H9 (cell line): Measurements from ENCODE around the gene KLF1. TPM values are rescaled to one million over a fixed set of nuclear protein-coding genes. Genes with fewer than 3 reads are reported as not detected.
A peak's percentile ranks its signal among the peaks of the same experiment; 100 is the strongest.

Experiments
- DNase-seq: peaks from one replicate; pipeline ENCODE4 v3.0.0-alpha.2; 2017
- H2AFZ ChIP-seq: one replicate; pipeline ENCODE4 v1.6.1; 2013; ENCODE audit warnings: mild to moderate bottlenecking, low read length, control low read depth, moderate library complexity
- H2AK5ac ChIP-seq: 2 replicates; pipeline ENCODE4 v1.6.1; 2013; ENCODE audit warnings: low read length, control low read depth, mixed read lengths; ENCODE audit not compliant: insufficient read length
- H2BK120ac ChIP-seq: one replicate; pipeline ENCODE4 v1.6.1; 2013; ENCODE audit warnings: low read depth, mild to moderate bottlenecking, low read length, control low read depth, inconsistent platforms; ENCODE audit not compliant: poor library complexity, severe bottlenecking
- H2BK12ac ChIP-seq: 2 replicates; pipeline ENCODE4 v1.6.1; 2013; ENCODE audit warnings: low read length, control low read depth, mixed read lengths, low read depth; ENCODE audit not compliant: insufficient read length
- H2BK15ac ChIP-seq: 2 replicates; pipeline ENCODE4 v1.6.1; 2013; ENCODE audit warnings: low read depth, low read length, control low read depth
- H2BK20ac ChIP-seq: one replicate; pipeline ENCODE4 v1.6.1; 2013; ENCODE audit warnings: low read depth, mild to moderate bottlenecking, low read length, control low read depth, inconsistent platforms; ENCODE audit not compliant: poor library complexity, severe bottlenecking
- H2BK5ac ChIP-seq: 2 replicates; pipeline ENCODE4 v1.6.1; 2013; ENCODE audit warnings: low read length, control low read depth, mixed read lengths; ENCODE audit not compliant: insufficient read length
- H3K14ac ChIP-seq: 2 replicates; pipeline ENCODE4 v1.6.1; 2013; ENCODE audit warnings: low read length, control low read depth; ENCODE audit not compliant: insufficient read depth
- H3K18ac ChIP-seq: 2 replicates; pipeline ENCODE4 v1.6.1; 2013; ENCODE audit warnings: low read depth, mild to moderate bottlenecking, mixed read lengths, low read length, control low read depth; ENCODE audit not compliant: insufficient read length
- H3K23ac ChIP-seq: 2 replicates; pipeline ENCODE4 v1.6.1; 2013; ENCODE audit warnings: low read length, control low read depth, mixed read lengths, low read depth; ENCODE audit not compliant: insufficient read length
- H3K23me2 ChIP-seq: 2 replicates; pipeline ENCODE4 v1.6.1; 2013; ENCODE audit warnings: low read depth, mild to moderate bottlenecking, mixed read lengths, low read length, control low read depth; ENCODE audit not compliant: insufficient read length, poor library complexity, severe bottlenecking
- H3K27ac ChIP-seq: 2 replicates; pipeline ENCODE4 v1.5.1; 2013; ENCODE audit warnings: low read length, control low read depth, mixed read lengths, low read depth; ENCODE audit not compliant: insufficient read length
- H3K27me3 ChIP-seq: 2 replicates; pipeline ENCODE4 v1.6.1; 2013; ENCODE audit warnings: low read length, control low read depth, inconsistent platforms; ENCODE audit not compliant: insufficient read depth
- H3K4ac ChIP-seq: 2 replicates; pipeline ENCODE4 v1.6.1; 2013; ENCODE audit warnings: low read depth, mild to moderate bottlenecking, control low read depth, inconsistent platforms, low read length, moderate library complexity
- H3K4me1 ChIP-seq: 2 replicates; pipeline ENCODE4 v1.6.1; 2013; ENCODE audit warnings: low read length, control low read depth, inconsistent platforms; ENCODE audit not compliant: insufficient read depth
- H3K4me2 ChIP-seq: 2 replicates; pipeline ENCODE4 v1.6.1; 2013; ENCODE audit warnings: low read length, control low read depth, mixed read lengths; ENCODE audit not compliant: insufficient read length, insufficient read depth
- H3K56ac ChIP-seq: 2 replicates; pipeline ENCODE4 v1.6.1; 2013; ENCODE audit warnings: low read depth, mild to moderate bottlenecking, mixed read lengths, low read length, control low read depth; ENCODE audit not compliant: insufficient read length
- H3K79me1 ChIP-seq: 2 replicates; pipeline ENCODE4 v1.6.1; 2013; ENCODE audit warnings: low read depth, mild to moderate bottlenecking, moderate library complexity, low read length, control low read depth, inconsistent platforms; ENCODE audit not compliant: insufficient read depth, poor library complexity, severe bottlenecking
- H3K79me2 ChIP-seq: 2 replicates; pipeline ENCODE4 v1.6.1; 2013; ENCODE audit warnings: low read length, control low read depth, inconsistent platforms; ENCODE audit not compliant: insufficient read depth
- H3K9ac ChIP-seq: 2 replicates; pipeline ENCODE4 v1.6.1; 2013; ENCODE audit warnings: low read length, control low read depth, mixed read lengths; ENCODE audit not compliant: insufficient read length; ENCODE audit errors: extremely low read depth
- H3K9me3 ChIP-seq: one replicate; pipeline ENCODE4 v1.6.1; 2013; ENCODE audit warnings: low read depth, low read length, inconsistent platforms; ENCODE audit not compliant: control insufficient read depth
- H3T11ph ChIP-seq: one replicate; pipeline ENCODE4 v1.6.1; 2013; ENCODE audit warnings: mild to moderate bottlenecking, low read length, control low read depth, inconsistent platforms
- H4K20me1 ChIP-seq: one replicate; pipeline ENCODE4 v1.6.1; 2013; ENCODE audit not compliant: control insufficient read depth, insufficient read length, insufficient read depth
- H4K5ac ChIP-seq: 2 replicates; pipeline ENCODE4 v1.6.1; 2013; ENCODE audit warnings: low read depth, mild to moderate bottlenecking, mixed read lengths, low read length, control low read depth; ENCODE audit not compliant: insufficient read length
- H4K8ac ChIP-seq: replicated peaks from 2 replicates; pipeline ENCODE4 v1.6.1; 2013; ENCODE audit warnings: low read length, control low read depth, mixed read lengths, low read depth; ENCODE audit not compliant: insufficient read length
- H4K91ac ChIP-seq: 2 replicates; pipeline ENCODE4 v1.6.1; 2013; ENCODE audit warnings: low read depth, mild to moderate bottlenecking, moderate library complexity, mixed read lengths, low read length, control low read depth; ENCODE audit not compliant: insufficient read length
- H3K27ac Mint-ChIP-seq, 3 experiments: 2 replicates in 2 of 3; 3 replicates in 1 of 3; pipeline ENCODE4 v1.8.0; 2020 to 2021; ENCODE audit warnings: mixed read lengths in 3 of 3, mild to moderate bottlenecking in 1 of 3, moderate library complexity in 1 of 3
- H3K27me3 Mint-ChIP-seq: 2 replicates; pipeline ENCODE4 v1.8.0; 2021; ENCODE audit warnings: low read depth, mild to moderate bottlenecking, moderate library complexity, mixed read lengths
- H3K36me3 Mint-ChIP-seq, 3 experiments: 2 replicates in 2 of 3; 3 replicates in 1 of 3; pipeline ENCODE4 v1.8.0; 2020 to 2021; ENCODE audit warnings: low read depth in 3 of 3, mixed read lengths in 3 of 3; ENCODE audit not compliant: insufficient read depth in 1 of 3
- H3K4me1 Mint-ChIP-seq, 2 experiments: 2 replicates each; pipeline ENCODE4 v1.8.0; 2020; ENCODE audit warnings: mixed read lengths in 2 of 2
- H3K4me3 Mint-ChIP-seq, 2 experiments: 2 replicates in 1 of 2; 3 replicates in 1 of 2; pipeline ENCODE4 v1.8.0; 2020 to 2021; ENCODE audit warnings: mild to moderate bottlenecking in 2 of 2, mixed read lengths in 2 of 2, moderate library complexity in 1 of 2
- H3K9me3 Mint-ChIP-seq, 2 experiments: 2 replicates in 1 of 2; 3 replicates in 1 of 2; pipeline ENCODE4 v1.8.0; 2020; ENCODE audit warnings: mild to moderate bottlenecking in 2 of 2, mixed read lengths in 2 of 2, moderate library complexity in 1 of 2
- WGBS: extraction: QIAGEN DNeasy Blood & Tissue Kit; methylation state at CpG from one replicate; pipeline ENCODE4 v1.1.7; 2013; ENCODE audit warnings: missing lambda C conversion rate, low lambda C conversion rate, mixed read lengths; ENCODE audit not compliant: insufficient read length; ENCODE audit errors: extremely low coverage; 5-methylcytosine and 5-hydroxymethylcytosine counted together
- total RNA-seq: library from RNA; stranded (reverse); gene quantifications from 2 replicates; pipeline ENCODE4 v1.2.1, GENCODE V29; 2021
- TF ChIP-seq, protein P1 (sequence below): fragments of 200-600 bp; sonication (generic); conservative IDR thresholded peaks from 3 replicates; pipeline ENCODE4 v1.8.0; 2021; ENCODE audit warnings: antibody characterized with exemption, mild to moderate bottlenecking

Gene KLF1
- total RNA-seq, 1 experiment from 2014 or later = 0.37 TPM

GRCh38 chr19:12838886-12839756 is 47.9 kb downstream of the KLF1 start:
- Histone ChIP-seq H3K4me2 (peak overlapping the region; percentile 35), H3K79me2 (no peaks in the 10 kb centered on the region), H2BK15ac (no peak overlapping the region), H3K23me2 (peaks cover 9% of the 10 kb centered on the region), H4K91ac (no peak overlapping the region), H2AK5ac (no peak overlapping the region), H2BK5ac (no peak overlapping the region), H3T11ph (no peak overlapping the region), H3K27me3 (peaks cover 3% of the 10 kb centered on the region; the same call in 1 of the 2 replicates), H3K79me1 (no peaks in the 10 kb centered on the region), H3K56ac (no peak overlapping the region), H3K23ac (no peak overlapping the region), H4K20me1 (no peaks in the 10 kb centered on the region), H2AFZ (no peak overlapping the region), H3K9me3 (no peaks in the 10 kb centered on the region), H3K14ac (no peak overlapping the region), H3K18ac (no peak overlapping the region), H3K27ac (no peak overlapping the region), H3K4me1 (peaks cover 2% of the 10 kb centered on the region; the same call in 1 of the 2 replicates), H2BK120ac (no peak overlapping the region), H3K9ac (no peak overlapping the region), H4K5ac (no peak overlapping the region), H3K4ac (no peak overlapping the region), H4K8ac (no peak overlapping the region), H2BK20ac (no peak overlapping the region), H2BK12ac (no peak overlapping the region)
- peaks cover 42 to 43% of the 10 kb centered on the region in 2 experiments for H3K4me1 Mint-ChIP-seq
- H3K27ac Mint-ChIP-seq = no peak overlapping the region
- peaks cover 0 to 8% (median 8%) of the 10 kb centered on the region in 3 experiments; a peak in 6 of 7 replicates for H3K36me3 Mint-ChIP-seq
- TF ChIP-seq, protein P1, sequence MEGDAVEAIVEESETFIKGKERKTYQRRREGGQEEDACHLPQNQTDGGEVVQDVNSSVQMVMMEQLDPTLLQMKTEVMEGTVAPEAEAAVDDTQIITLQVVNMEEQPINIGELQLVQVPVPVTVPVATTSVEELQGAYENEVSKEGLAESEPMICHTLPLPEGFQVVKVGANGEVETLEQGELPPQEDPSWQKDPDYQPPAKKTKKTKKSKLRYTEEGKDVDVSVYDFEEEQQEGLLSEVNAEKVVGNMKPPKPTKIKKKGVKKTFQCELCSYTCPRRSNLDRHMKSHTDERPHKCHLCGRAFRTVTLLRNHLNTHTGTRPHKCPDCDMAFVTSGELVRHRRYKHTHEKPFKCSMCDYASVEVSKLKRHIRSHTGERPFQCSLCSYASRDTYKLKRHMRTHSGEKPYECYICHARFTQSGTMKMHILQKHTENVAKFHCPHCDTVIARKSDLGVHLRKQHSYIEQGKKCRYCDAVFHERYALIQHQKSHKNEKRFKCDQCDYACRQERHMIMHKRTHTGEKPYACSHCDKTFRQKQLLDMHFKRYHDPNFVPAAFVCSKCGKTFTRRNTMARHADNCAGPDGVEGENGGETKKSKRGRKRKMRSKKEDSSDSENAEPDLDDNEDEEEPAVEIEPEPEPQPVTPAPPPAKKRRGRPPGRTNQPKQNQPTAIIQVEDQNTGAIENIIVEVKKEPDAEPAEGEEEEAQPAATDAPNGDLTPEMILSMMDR = no peak
- no CpG with 5 or more reads among the region's 21 CpGs for whole genome bisulfite sequencing
- no peaks in the 10 kb centered on the region; a peak in 1 of 5 replicates for H3K9me3 Mint-ChIP-seq
- peak overlapping the region; percentile 81 to 91 for H3K4me3 Mint-ChIP-seq
- no peak for DNase-seq
- peaks cover 26% of the 10 kb centered on the region for H3K27me3 Mint-ChIP-seq
